Inflammatory macrophage treated with lipopolysaccharide for 1 hour (primary cell): ENCODE results near the gene BMPR1B.

Experiments
- DNase-seq, 2 donors: peaks; one replicate each; pipeline ENCODE4 v3.0.0-alpha.2; 2020 to 2022

BMPR1B gene

DNA sequence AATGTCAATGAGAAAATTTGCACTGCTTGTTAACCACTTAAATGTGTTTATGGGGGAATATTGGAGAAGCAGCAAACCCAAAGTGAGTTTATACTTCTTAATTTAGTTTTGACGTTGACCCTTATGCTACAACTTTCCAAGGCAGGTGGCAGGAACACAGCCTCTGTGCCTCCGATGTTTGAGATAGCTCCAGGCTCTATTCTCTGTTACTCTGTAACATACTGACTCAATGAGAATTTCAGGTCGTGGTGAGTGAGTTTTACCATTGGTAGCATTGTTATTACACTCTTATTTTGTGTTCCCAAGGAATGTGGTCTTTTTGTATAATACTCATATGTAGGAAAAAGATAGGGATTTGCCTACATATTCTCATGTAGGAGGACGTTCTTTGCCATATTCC lies 210.7 kb downstream of the BMPR1B start:
- DNase-seq, result no peak

- no peak for DNase-seq
Observed at GRCh38 chr4:94970650-94971049, 212.9 kb downstream of the BMPR1B start.

GRCh38 chr4:94974773-94975172 lies 217.0 kb downstream of the BMPR1B start:
- DNase-seq, result no peak

GRCh38 chr4:94976371-94977011 lies 218.7 kb downstream of the BMPR1B start:
- no peak for DNase-seq

- peak; percentile 16 to 22 for DNase-seq
Observed at GRCh38 chr4:94978904-94979303, 221.1 kb downstream of the BMPR1B start.

- DNase-seq, result no peak
Observed at GRCh38 chr4:94979621-94980020, 221.9 kb downstream of the BMPR1B start.

GRCh38 chr4:94995684-94996394 lies 238.1 kb downstream of the BMPR1B start:
- peak in 1 of 2 donors; percentile 3 for DNase-seq

DNA sequence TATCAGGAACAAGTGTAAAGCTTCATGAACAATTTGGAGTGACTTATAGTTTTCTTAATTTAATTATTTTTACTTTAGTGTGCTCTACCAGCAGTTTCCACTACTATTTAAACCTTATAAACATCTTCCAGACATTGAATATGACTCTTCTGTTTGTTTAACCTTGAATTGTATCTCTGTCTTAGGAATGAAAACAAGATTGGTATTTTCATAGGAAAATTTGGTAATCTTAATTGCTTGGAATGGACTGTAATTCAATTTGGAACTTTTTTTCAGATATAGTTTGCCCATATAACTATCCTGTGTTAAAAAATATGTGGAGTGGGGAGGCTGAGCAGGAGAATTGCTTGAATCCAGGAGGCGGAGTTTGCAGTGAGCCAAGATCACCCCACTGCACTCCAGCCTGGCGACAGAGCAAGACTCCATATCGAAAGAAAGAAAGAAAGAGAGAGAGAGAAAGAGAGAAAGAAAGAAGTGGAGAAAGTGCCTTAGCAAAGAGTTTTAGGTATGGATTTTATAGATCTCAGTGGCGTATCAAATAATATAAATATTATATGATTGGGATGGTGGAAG lies 242.4 kb downstream of the BMPR1B start:
- DNase-seq, result no peak

DNA sequence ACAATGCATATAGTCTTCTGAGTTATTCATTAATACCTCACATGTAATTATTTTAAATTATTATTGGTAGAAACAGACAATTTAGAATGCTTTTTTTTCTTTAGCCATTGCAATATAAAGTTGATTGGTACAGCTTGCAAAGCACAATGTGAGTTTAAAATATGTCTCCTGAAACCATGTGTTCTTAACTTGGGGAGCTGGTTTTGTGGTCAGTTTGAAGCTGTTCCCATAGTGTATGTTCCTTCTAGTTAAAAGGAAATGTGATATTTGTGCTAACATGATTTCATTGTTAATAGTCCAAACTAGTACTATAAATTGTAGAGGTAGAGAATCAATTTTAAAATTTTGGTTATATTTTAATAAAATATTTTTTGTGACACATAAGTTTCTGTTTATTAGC lies 247.2 kb downstream of the BMPR1B start:
- no peak for DNase-seq

DNA sequence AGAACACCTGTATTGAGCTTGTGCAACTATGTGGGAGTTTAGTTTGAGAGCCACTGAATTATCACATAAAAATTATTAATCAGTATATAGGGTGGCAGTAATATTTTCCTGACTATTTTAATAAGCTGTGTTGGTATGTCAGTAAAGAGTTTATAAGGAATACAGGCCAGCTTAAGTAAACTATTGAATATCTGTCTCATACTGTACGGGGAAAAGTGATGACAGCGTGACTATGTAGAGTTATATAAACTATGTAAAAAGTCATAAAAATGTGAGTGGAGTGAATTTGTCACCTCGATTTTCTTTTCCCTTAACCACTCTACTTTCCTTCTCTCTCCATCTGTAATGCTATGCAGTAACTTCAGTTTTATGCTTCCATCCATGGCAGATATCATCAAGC lies 250.2 kb downstream of the BMPR1B start:
- DNase-seq, result no peak

DNA sequence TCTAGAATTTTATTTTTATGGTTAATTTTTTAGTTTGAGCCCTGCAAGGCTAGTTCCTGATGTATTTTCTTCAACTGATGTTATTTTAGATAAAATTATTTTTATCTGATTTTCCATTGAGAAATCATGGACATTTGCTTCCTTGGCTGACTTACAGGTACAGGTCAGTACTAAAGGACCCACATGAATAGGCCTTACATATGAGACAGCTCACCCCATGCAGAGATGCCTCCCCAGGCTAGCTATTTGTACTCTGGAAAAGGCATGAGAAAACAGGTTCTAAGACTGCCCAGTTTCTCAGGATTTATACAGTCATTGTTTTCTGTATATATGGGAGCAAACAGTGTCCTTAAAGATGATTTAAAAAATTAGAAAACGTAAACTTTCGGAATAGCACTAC lies 255.5 kb downstream of the BMPR1B start:
- DNase-seq, result no peak

- no peak for DNase-seq
Observed at GRCh38 chr4:95014068-95014467, 256.3 kb downstream of the BMPR1B start.

DNA sequence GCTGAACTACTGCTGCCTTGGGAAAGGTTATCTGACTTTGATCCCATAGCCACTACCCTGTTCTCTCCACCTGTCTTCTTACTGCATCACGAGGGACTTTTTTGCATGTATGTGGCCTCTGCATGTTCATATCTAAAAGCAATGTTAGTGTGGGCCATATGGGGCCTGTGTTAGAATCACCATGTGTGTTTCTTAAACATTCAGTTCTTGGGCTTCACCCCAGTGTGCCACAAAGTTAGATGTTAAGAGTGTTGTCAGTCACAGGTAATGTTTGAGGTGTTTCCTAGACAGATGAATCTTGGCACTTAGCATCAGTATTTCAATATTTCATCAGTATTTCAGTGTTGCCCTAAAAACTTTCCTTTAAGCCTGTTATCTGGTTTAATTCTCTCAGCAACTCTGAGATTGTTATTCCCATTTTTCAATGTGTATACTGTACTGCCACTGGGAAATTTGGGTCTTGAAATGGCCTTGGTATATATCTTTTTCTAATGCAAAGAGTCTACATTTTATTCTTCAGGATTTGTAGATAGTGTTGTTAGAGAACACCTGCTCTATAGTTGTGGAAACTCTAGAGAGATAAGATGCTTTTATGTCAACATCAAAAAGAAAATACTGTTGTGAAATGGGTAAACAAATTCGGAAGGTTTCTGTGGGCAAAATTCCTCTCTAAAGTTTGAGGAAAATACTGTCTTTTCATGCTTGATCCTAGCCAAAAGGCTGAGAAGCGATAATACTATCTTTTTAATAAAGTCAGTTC lies 259.7 kb downstream of the BMPR1B start:
- DNase-seq, result no peak

- DNase-seq, result no peak
Observed at GRCh38 chr4:95018785-95019184, 261.0 kb downstream of the BMPR1B start.

- no peak for DNase-seq
Observed at GRCh38 chr4:95020521-95020920, 262.8 kb downstream of the BMPR1B start.

GRCh38 chr4:95021099-95021498 lies 263.3 kb downstream of the BMPR1B start:
- DNase-seq, result no peak

- DNase-seq, result peak; percentile 4
Observed at GRCh38 chr4:95023110-95023509, 265.4 kb downstream of the BMPR1B start.

GRCh38 chr4:95027905-95028618 lies 270.3 kb downstream of the BMPR1B start:
- no peak for DNase-seq

DNA sequence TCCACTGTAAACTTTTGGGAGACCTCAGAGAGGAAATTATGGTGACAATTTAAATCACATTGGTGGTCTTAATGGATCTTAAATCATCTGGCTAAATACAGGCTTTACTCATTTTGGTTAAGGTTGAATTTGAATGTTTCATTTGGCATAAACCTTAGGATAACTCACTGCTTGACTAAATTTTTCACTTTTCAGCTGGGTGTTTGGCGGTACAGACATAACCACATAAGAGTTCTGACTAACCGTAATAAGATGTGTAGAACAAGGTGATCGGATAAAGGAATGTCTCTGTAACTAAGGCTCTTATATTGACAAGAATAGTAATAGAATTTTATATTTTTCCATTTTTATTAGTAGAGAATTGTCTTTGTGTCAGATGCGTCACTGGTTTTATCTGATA lies 281.0 kb downstream of the BMPR1B start:
- DNase-seq, result no peak

DNA sequence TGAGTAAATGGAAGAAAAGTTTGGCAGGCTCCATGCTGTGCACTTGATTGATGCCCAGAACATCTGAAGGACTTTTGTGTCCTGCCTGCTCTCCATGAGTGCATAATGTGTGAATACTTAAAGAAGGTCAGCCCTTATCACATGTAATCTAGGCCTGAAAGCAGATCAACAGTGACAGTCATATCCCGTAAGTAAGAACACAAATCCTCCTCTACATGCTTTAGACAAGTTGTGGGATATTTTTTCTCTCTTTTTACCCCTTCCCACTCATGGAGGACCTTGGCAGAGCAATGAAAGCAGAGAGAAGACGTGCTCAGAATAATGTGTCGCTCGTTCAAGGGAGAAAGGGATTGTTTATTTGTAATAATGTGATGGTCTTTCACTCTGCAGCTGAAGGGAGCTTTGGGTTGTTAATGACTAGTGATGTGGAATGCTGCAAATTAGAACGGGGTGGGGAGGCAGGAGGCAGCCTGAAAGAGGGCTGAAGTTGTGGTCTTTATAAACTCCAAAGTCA lies 286.6 kb downstream of the BMPR1B start:
- no peak for DNase-seq

DNA sequence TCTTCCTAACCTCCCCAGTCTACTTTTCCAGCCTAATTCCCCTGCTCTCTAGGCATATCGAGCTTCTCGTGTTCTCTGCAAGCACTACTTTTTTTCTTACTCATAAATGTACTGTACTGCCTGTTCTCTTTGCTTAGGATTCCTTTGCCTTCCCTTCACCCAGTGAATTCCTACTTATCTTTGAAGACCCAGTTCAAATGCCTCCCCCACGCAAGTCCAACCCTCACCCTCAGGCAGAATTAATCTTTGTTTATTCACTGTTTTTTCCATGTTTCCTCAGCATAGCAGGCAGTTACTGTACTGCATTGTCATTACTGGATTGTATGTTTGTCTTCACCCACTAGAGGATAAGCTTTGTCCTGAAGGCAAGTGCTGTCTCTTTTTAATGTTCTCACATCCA lies 287.7 kb downstream of the BMPR1B start:
- DNase-seq, result no peak

DNA sequence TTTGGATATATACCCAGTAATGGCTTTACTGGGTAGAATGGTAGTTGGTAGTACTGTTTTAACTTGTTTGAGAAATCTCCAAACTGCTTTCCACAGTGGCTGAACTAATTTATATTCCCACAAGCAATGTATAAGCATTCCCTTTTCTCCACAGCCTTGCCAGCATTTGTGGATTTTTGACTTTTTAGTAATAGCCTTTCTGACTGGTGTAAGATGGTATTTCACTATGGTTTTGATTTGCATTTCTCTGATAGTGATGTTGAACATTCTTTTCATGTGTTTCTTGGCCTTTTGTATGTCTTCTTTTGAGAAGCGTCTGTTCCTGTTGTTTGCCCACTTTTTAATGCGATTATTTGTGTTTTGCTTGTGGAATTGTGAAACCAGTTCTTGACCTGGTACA lies 290.5 kb downstream of the BMPR1B start:
- DNase-seq, result no peak
